ENCODE results near the gene SAT2.
A peak's percentile ranks its signal among the peaks of the same experiment; 100 is the strongest.
"Not testable (repeated sequence)": the region's sequence is repeated elsewhere in the genome, so short reads cannot be mapped to it uniquely, and the experiment has no call there.

SAT2 gene

DNA sequence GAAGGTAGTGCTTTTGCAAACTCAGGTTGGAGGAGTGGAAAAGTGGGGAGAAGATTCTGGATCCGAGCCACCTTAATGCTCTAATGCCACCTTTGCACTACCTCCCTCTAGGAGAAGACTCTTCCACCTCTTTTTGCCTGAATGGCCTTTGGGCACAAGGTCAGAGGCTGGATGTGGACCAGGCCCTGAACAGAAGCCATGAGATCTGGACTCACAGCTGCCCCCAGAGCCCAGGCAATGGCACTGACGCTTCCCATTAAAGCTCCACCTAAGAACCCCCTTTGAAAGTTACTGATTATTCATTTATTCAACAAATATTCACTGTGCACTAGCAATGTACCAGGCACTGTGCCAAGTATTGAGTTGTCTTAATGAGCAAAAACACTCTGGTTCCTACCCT lies 5.5 kb upstream of the SAT2 start:
- no peak for DNase-seq

DNA sequence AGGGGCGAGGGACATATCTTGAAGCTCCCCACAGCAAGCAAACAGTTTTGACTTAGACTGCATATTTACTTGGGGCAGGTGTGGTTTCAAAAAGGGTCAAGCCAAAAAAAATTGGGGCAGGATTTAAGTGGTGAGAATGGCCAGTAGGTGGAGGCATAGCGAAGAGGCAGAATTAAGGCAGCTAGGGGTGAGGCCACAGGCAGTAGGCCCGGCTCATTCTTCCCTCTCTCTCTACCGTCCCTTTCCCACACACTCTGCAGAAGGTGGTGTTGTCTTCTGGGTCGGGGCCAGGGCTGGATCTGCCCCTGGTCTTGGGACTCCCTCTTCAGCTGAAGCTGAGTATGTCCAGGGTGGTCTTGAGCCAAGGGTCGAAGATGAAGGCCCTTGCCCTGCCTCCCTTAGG lies 4.9 kb upstream of the SAT2 start:
- no peak for DNase-seq

DNA sequence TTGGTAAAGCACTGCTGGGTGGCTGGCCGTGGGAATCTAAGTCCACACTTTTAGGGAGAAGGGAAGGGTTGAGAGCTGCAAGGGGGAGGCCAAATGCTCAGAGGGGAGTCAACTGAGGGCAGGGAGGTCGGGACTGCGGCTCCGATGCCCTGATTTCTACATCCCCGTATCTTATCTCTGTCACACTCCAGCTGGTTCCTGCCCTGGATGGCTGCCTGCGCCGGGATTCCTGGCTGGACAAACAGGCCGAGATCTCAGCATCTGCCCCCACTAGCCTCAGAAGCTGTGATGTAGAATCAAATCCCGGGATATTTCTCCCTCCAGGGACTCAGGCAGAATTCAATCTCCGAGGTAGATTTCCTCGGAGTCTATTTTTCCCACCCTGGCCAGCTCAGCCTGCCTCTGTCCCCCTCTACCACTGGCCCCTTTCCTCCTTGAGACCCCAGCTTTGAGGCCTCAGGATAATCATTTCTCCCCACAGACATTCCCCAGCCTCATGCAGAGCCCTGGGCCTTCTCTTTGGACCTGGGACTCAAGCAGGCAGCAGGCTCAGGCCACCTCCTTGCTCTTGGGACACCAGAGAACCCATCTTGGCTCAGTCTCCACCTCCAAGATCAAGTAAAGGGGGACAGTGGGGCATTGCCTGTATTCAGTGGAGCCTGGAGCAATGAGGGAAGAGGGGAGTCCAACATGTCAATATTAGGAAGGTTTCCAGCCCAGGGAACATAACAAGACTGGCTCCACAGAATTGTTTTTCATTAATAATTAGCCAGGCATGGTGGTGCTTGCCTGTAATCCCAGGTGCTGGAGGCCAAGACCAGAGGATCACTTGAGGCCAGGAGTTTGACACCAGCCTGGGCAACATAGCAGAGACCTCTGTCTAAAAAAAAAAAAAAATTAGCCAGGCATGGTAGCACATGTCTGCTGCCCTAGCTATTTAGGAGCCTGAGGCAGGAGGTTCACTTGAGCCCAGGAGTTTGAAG lies 4.1 kb upstream of the SAT2 start:
- no peak for DNase-seq

DNA sequence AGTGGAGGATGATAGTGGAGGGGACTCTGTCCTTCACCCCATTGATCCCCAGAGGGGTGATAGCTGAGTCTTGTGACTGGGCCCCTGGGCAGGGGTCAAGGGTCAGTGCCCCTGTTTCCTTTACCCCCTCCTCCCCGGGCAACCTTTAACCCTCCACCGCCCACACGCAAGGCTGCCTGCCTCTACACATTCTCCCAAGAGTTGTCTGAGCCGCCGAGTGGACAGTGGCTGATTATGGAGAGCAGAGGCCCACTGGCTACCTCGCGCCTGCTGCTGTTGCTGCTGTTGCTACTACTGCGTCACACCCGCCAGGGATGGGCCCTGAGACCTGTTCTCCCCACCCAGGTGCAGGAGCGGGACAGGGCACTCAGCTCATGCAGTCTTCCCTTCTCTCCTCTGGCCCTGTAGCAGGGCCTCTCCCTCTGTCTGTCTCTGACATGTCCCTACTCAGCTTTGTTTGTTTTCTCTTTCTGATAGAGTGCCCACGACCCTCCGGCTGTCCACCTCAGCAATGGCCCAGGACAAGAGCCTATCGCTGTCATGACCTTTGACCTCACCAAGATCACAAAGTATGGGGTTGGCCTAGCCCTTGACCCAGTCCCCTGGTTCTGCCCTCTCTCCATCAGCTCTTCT lies 2.4 kb upstream of the SAT2 start, which contains the start of gene SHBG:
TSS of gene SHBG (plus strand) at position 197 of the 633 bp plus-strand sequence. CDS start at position 235, 38 bp downstream.
- no peak for DNase-seq

DNA sequence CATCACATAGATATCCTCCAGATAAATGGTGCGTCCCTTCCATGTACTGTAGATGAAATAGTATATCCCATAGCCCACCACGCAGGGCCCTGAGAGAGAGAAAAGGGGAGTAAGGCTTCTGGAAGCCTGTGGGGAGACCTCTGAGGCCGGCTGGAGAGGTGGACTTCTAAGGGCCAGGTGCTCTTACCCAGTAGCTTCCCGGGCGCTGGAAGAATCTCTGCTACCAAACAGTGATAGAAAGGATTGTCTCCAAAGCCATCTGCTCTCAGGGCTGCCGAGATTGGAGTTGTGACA lies 718 bp downstream of the SAT2 start:
- DNase-seq = no peak

DNA sequence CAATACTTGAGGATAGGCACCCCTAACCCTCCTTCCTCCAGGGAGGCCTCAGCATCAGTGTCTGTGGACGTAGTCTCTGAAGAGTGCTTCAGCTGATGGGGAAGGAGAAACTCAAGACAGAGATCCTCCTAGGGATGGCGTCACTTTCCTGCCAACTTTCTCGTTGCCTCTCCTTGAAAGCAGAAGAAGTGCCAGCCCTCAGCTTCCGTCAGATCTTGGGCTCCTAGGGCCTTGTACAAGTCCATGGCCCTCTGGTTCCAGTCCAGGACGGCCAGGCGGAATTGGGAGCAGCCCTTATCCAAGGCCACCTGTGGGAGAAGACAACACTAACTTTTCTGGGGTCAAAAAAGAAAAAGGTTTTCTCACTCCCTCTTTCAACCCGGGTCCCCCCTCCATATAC lies 1.3 kb downstream of the SAT2 start:
- DNase-seq = no peak

DNA sequence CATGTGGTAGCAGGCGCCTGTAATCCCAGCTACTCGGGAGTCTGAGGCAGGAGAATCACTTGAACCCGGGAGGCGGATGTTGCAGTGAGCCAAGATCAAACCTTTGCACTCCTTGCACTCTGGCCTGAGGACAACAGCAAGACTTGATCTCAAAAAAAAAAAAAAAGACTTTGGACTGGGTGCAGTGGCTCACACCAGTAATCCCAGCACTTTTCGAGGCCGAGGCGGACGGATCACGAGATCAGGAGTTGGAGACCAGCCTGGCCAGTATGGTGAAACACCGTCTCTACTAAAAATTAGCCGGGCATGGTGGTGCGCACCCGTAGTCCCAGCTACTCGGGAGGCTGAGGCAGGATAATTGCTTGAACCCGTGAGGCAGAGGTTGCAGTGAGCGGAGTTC lies 1.9 kb downstream of the SAT2 start:
- DNase-seq = not testable (repeated sequence)

DNA sequence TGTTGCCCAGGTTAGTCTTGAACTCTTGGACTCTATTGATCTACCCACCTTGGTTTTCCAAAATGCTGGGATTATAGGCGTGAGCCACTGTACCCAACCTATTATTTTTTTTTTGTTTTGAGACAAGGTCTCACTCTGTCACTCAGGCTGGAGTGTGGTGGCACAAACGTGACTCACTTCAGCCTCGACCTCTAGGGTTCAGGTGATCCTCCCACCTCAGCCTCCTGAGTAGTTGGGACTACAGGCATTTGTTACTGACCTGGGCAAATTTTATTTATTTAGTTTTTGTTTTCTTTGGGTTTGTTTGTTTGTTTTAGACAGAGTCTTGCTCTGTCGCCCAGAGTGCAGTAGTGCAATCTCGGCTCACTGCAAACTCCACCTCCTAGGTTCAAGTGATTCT lies 4.0 kb downstream of the SAT2 start:
- no peak for DNase-seq

DNA sequence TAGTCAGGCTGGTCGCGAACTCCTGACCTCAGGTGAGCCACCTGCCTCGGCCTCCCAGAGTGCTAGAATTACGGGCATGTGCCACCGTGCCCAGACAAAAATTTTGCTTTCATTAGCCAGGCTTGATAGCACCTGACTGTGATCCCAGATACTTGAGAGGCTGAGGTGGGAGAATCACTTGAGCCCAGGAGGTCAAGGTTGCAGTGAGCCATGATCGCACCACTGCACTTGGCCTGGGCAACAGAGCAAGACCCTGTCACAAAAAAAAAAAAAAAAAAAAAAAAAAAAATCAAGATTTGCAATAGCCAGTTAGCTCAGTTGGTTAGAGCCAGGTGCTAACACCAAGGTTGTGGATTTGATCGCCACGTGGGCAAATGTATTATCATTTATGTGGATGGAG lies 6.8 kb downstream of the SAT2 start:
- DNase-seq = no peak

DNA sequence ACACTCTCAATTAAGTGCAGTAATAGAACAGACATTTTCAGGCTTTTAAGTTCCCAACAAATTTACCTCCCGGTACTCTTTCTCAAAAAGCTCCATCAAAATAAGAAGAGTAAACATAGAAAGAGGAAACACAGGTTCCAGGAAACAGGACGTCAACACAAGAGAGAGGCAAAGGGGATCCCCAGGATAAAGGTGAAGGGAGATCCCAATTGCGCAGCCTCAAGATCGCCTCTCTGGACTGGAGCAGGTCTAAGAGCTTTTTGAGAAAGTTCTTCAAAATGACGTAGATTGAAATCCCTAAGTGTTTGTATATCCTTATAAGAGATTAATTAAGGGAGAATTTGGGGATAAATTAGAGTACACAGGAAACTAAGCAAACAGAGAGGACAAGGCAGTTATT lies 9.0 kb downstream of the SAT2 start:
- no peak for DNase-seq

DNA sequence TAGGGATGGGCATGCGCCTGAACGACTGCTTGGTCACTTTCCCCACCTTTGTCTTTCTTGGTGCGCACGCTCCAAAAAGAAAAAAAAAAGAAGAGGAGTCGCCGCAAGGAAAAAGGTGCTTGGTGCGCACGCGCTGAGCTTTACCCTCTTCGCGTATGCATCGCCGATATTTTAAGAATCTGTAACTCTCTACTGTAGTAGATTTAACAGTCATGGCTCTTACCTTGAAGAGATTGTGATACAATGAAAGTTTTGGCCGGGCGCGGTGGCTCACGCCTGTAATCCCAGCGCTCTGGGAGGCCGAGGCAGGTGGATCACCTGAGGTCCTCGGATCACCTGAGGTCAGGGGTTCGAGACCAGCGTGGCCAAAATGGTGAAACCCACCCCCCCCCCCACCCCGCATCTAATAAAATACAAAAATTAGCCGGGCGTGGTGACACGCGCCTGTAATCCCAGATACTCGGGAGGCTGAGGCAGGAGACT lies 12.3 kb downstream of the SAT2 start:
- DNase-seq = no peak

DNA sequence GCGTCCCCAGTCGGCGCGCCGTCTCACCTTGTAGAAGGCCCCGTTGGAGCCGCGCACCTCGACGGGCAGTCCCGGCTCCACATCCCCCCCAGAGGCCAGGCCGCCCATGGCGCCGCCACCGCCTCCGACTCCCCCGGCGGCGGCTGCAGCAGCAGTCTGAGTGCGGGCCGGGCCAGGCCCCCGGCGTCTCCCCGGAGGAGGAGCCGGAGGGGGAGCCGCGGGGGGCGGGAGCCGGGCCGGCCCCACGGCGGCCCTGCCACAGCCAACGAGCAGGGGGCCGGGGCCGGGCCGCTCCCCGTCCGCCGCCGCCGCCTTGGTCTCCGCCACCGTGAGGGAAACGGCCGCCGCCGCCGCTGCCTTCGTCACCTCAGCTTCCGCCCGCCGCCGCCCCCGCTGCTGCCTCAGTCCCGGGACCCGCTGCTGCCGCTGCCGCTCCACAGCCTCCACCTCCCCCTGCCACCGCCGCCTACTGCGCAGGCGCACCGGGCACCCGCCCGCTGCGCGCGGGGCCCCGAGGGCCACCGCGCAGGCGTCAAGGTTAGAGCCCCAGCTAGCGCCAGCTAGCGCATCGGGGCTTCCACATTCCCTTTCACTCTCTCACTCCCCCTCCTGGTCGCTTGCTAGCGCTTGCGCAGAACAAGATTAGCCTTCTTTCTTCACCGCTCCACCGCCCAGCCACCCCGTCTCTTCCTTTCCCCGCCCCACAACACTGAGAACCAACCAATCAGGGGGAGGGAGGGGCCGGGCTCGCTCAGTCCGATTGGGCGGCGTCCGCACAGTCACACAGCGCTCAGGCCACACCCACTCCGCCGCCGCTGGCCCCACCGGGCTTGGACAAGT lies 13.0 kb downstream of the SAT2 start, which contains the start of gene FXR2:
TSS of gene FXR2 (minus strand) at position 473 of the 840 bp plus-strand sequence. CDS start at position 108, 365 bp downstream.
- peak; percentile 97 to 98 for DNase-seq

DNA sequence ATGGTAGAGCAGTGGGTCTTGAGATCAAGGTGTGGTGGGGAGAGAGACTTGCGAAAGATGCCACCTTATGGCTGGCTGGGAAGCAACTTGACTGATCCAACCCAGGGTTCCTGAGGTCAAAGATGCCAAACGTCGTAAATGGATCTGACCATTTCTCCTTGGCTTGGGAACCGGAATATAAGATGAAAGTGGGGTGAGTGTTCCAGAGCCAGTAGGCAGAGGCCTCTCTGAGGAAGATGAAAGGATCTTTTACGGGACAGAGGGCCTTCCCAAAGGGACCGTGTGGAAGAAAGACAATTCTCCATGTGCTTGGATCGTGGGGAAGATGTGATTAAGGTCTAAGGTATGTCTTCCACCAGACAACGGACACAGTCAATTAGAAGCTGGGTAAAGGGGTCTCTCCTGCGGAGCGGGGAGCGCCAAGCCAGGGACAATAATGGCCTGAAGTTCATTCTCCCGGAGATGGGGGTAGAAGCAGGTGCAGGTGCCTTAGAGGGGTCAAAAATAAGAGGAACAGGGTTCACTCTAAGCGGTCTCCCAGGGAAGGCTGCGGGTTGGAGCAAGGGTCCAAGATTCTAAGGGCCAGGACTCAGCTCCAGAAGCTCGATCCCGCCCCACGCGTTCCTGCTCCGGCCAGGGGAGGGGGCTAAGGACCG lies 13.7 kb downstream of the SAT2 start:
- no peak for DNase-seq

DNA sequence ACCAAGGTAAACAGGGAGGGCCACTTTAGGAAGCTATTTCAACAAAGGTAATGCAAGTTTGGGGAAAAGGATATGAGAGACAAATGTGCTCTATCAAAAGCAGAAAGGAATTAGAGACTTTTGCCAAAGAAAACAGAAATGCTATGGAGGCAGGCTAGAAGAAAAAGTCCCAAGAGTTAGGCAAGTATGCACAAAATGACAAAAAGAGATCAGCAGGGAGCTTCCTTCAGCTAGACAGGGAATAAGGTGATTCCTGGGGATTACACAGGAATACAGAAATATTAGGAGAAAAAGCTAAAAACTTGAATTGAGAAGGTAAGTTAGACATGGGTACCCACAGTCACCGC lies 15.4 kb downstream of the SAT2 start:
- DNase-seq = no peak

DNA sequence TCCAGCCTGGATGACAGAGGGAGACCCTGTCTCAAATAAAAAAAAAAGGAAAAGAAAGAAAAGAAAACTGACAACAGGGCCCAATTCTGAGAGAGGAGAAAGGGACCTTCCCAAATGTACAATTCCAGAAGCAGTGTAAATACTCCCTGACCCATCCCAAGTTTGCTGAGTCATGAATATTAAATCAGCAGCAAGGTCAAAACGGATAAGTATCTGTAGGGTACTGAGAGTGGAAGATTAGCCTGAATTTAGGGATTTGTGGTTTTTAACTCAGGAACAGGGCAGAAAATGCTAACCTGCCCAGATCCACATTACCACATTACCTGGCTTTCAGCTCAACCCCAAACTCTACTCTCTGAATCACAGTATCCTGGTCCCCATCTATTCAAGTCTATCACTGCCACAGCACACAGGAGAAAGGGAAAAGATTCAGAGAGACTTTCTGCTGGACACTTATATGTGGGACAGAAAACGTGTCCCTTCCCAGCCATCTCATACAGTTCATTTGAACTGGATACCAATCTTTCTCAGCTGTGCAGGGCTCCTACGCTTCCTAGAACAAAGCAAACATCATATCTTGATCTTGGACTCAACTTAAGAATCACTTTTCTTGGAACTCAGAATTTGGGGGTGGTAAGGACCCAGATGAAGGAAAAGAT lies 15.9 kb downstream of the SAT2 start:
- DNase-seq = no peak

DNA sequence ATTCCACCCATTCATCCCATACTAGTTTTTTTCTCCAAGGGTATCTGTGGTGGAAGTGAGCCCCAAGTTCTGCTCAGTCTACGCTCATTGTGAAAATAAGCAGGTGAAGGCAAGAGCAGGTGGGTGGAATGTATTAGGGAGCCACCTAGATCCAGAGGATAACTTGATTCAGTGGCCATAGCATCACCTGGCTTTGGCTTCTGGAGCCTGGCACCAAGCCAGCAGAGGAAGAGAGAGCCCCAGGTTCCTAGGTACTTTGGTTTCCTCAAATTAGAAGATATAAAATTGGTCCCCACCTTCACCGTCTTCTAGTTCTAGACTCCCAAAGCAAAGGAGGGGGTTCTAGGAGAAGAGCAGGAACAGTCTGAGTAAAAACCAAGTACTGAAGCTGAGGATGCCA lies 17.0 kb downstream of the SAT2 start:
- no peak for DNase-seq

DNA sequence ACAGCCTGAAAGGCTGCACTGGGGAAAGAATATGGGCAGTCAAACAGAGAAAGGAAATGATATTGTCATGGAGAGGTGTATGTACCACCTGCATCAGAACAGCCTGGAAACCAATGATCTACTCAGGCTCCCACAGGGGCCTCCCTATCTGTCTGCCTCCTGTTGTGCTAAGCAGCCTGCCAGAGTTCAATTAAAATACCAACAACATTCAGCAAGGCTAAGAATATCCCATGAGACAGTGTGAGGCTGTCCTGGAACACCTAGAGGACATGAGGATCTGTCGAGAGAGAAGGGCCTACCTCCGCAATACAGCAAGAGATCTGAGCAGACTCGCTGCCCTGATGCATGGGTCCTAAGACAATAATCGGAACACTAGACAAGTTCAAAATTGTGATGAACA lies 21.3 kb downstream of the SAT2 start:
- no peak for DNase-seq

DNA sequence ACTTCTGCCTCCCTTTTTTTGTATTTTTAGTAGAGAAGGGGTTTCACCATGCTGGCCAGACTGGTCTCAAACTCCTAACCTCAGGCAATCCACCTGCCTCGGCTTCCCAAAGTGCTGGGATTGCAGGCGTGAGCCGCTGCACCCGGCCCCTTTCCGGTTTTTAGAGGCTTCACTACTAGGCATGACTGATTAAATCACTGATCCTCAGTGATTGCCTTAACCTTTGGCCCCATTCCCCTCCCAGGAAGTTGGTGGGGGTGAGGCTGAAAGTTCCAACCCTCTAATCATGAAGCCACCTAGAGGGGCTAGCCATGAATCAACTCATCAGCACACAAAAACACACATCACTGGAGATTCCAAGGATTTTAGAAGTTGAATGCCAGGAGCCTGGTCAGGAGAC lies 30.1 kb downstream of the SAT2 start:
- not testable (repeated sequence) for DNase-seq

DNA sequence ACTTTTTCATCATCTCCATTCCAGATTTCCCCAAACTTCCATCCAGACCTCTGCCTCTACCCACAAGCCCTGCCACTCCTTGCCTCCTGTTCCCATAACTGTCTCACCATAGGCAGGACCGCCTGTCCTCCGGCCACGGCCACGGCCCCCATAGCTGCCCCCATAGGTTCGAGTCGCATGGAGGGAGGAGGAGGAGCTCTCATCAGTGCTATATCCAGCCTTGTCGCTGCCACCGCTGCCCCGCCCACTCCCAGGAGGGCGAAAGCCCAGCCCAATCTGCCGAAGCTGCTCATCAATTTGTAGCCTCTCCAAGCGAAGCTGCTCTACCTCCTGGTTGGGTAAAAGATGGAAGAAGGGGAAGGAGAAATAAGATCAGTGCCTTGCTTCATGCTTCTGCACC lies 34.3 kb downstream of the SAT2 start:
- DNase-seq = no peak

DNA sequence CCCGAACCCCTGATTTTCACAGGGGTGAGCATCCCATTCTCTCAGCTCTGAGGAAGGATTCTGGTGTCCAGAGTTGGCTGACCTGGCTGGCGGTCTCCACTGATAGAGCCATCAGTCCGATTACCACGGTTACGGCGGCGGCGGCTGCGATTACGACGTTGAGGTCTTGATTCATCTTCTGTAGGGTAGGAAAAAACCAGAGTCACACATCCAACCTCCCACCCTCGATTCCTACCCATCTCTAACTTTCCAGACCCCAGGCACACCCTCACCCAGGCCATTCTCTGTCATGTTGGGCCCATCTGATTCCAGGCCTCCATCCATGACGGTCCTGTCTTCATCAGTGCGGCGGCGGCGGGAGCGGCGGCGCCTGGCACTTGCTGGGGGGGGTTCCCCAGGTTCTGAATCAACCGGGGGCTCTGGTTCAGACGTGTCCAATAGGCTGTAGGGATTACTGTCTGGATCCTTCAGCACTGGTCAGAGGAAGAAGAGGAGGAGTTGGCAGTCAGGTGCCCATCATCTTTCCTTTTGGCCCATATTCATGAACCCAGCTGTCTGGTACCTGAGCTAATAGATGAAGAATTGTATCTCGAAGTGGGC lies 35.1 kb downstream of the SAT2 start:
- no peak for DNase-seq

DNA sequence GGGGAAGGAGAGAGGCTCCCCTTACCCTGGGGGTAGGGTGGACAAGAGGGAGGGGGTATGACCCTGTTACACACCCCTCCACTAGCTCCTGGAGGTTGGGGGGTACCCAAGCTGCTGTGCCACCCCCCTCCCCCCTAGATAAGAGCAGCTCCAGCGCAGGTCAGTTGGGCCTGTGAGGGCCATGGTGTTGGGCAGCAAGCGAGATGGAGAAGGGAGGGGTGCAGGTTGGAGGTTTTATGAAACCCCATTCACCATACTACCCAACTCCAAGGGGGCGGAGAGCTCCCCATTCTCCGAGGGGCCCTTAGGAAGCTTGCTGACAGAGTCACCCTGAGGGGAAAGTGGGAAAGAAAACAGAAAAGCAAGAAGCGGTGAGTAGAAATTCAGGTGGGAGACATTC lies 36.0 kb downstream of the SAT2 start:
- no peak for DNase-seq

DNA sequence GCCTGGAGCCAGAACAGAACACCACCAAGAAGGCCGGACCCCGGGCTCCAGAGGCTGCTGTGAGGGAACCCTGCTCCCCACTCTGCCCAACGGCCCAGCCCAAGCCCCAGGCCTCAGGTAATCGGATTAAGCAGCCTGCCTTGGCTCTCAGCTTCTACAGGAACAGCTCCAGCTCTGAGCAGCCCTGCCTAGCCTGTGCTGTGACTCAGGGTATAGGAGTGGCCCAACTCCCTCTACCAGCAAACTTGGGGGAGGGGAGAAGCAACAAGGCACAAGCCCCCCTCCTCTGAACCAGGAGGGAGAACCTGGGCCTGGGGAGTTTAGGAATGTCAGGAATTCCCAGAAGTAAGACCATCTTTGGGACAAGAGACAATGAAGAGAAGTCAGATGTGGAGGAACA lies 36.9 kb downstream of the SAT2 start:
- DNase-seq = no peak
